GM12891 (cell line): Measurements from ENCODE around the gene PARP3.

Source experiments
- POLR2A ChIP-seq: IDR thresholded peaks from 2 replicates; pipeline ENCODE4 v1.6.1; 2011; ENCODE audit warnings: low read depth, low read length, control low read depth
- POLR2AphosphoS5 ChIP-seq: IDR thresholded peaks from 2 replicates; pipeline ENCODE4 v1.6.1; 2011; ENCODE audit warnings: low read depth, low read length, control low read depth

GRCh38 chr3:51997935-51998596 lies 55.9 kb downstream of the PARP3 start:
- TF ChIP-seq POLR2A (no peak), POLR2AphosphoS5 (no peak)
